NCI-H1417 treated with DMSO at 0.1 percent for 48 hours (cell line): ENCODE results near the gene PIP5K1C.

ENCODE experiments used
- DNase-seq: peaks from one replicate; lab custom pipeline; 2025; lab: John Stamatoyannopoulos, UW

Gene PIP5K1C

DNA sequence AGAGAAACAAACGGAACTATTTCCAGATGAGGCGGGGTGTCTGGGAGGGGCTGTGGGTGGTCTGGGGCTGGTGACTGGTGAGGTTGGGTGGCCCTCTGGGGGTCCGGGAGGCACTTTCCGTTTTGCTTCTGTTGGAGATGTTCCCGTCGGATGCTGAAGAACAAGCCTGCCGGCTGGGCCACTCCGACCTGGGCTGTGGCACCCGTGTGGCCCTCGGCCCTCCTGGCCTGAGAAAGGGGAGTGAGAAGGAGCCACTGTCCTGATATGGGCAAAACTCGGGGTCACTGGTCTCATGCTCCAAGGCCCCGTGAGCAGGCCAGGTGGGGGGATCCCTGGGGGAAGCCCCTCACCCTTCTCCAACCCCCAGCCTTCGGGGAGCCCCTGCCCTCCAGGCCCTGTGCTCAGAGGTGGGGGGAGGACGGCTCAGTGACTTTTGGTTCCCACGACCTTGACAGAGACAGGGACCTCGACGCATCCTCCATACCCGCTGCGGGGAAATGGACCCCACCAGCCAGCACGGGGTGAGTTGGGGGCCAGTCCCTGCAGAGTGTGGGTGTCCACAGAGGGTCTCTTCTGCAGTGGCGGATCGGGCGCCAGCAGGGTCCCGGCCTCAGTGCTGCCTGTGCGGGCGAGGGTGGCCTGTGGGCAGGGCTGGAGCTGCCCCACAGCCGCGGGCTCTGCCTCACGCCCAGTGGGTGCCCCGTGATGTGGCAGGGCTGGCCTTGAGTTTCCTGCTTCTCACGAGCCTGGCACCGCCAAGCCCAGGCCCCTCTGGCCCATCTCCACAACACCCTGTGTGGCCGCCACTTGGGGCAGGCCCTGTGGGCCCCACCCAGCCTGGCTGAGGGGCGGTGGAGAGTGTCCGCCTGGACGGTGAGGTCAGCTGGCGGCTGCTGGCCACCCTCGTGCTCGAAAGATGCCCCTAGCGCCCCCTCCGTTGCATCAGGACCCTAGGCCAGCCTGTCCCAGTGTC, 89.2 kb downstream of the PIP5K1C start:
- DNase-seq, result no peak

DNA sequence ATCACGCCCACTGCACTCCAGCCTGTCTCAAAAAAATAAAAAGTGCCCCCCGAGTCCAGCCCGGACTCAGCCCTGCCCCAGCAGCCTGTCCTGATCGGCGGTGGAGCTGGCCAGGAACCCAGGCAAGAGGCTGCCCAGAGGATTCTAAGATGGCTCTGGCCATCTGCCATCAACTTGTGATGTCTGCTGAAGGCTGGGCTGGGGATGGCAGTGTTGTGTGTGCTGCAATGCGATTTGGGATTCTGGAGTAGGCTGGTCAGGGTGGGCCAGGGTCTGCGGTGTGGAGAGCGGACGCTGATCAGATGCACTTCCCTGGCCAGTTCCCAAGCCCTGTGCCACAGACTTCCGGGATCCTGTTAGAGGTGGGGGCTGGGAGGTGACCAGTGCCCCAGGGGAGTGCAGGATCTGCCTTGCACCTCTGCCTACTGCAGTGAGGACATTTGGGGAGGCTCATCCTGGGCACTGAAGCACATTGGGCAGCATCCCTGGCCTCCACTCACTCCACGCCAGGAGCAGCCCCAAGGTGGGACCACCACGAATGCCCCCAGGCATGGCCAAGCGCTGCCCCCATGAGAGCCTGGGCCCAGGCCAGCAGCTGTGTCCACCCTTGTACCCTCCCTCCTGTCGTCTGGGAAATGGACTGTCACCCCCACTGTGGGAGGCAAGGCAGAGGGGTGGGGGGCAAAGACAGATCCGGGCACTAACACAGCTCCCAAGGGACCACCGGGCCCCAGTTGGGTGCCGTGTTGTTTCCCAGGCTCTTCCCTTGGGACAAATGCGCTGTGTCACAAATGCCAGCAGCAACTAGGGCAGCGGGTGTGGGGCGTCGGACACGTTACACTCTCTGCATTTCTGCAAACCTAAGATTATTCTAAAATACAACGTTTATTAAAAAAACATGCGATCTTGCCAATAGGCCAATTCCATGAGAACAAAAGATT, 90.2 kb downstream of the PIP5K1C start:
- DNase-seq, result no peak

DNA sequence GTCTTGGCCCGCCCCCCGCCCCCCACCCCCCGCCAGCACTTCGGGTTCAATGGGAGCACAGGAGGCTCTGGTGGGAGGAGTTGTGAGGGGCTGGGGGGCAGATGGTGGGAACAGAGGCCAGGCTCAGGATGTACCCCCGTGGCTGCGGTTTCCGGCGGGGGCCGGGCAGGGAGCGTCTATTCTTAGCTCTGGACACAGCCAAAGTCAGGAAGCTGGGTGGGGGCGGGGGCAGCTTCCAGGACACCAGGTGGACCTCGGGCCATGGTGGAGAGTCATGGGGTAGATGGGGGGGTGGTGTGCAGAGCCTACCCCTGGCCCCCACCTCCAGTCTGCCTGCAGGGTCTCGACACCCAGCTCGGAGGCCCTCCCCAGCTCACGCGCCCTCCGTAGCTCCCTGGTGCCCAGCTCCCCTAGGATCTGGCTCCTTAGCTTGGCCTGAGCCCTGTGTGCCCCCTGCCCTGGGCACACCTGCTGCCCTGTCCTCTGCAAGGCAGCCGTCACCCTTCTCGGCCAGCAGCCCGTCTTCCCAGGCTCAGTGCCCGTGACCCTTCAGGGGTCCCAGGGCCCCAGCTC, 91.4 kb downstream of the PIP5K1C start:
- no peak for DNase-seq

DNA sequence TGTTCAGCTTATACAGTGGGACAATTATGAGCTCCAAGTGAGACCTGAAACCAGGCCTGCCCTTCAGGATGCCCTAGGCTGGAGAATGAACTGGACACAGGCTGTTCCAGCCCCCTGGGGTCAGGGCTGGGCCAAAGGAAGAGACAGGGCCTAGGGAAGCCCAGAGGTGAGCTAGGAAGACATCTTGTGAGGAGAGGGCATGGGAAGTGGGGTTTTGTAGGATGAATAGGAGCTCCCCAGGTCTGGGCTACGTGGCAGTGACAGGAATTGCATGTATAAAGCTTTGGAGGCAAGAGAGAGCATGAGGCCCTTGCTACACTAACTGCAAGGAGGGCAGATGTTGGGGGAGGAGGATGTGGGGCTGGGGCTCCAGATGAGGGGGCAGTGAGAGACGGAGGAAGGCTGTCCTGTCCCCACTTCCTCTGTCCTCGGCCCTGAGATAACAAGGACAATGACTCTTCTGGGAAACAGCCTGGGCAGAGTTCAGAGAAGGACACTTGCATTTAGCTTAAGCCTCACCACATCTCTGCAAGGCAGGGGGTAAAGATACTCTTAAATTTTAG, 92.1 kb downstream of the PIP5K1C start:
- no peak for DNase-seq

DNA sequence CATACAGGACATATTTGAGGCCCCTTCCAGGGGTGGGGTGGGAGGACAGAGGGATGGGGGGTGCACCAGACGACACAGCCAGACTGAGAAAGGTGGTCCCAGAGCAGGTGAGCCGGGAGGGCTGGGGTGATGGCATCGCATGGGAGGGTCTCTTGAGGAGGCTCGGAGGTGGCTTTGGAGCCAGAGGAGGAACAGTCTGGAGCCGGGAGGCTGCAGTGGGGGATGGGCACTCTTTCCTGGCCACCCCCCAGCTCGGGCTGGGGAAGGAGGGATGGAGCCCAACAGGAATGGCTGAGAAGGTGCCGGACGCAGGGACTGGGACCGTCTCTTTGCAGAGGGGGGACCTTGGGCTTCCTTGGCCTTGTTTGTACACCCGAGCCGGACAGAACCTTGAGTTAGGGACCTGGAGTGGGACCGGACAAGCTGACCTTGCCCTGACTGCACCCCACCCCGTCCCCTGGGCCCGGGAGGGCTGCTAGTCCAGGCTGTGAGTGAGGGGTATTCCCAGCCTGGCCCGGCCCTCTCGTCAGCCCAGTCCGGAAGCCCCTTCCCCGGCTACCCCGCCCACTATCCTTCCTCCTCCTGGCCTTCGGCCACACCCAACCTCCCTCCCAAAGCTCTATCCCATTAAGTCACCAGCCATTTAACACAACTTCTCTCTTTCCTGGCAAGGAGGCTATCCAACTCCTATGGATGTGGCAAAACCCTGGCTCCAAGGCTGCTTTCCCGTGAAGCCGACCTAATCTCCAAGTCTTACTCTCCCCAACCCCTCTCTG, 92.8 kb downstream of the PIP5K1C start:
- DNase-seq, result no peak

DNA sequence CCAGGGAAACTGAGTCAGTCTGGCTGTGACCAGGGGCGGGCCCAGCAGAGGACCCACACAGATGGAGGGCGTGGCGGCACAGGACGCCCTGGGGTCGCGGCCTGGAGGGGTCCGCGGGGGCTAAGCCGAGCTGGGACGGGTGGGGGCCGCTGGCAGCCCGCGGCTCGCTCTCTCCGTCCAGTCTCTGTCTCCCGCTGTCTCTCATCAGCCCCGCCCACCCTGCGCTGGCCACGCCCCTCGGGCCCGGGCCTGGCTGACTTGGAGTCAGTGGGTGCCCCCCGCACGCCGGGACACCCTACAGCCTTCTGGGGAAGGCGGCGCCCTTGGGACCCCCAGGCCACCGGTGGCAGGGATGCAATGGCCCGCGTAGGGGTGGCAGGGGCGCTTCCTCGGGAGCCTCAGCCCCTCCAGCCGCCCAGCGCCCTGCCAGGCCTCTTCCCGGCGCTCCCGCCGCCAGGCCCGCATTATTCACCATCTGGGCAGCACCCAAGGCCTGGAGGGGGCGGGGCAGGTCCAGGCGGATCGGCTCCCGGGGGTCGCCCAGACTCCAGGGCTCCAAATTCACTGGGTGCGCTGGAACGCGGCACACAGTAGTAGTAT, 93.5 kb downstream of the PIP5K1C start, which contains the start of gene TBXA2R:
Gene TBXA2R, minus strand, starts transcription at position 186 of the 600 bp plus-strand sequence. CDS start 6,241 bp downstream, outside the sequence.
- no peak for DNase-seq

DNA sequence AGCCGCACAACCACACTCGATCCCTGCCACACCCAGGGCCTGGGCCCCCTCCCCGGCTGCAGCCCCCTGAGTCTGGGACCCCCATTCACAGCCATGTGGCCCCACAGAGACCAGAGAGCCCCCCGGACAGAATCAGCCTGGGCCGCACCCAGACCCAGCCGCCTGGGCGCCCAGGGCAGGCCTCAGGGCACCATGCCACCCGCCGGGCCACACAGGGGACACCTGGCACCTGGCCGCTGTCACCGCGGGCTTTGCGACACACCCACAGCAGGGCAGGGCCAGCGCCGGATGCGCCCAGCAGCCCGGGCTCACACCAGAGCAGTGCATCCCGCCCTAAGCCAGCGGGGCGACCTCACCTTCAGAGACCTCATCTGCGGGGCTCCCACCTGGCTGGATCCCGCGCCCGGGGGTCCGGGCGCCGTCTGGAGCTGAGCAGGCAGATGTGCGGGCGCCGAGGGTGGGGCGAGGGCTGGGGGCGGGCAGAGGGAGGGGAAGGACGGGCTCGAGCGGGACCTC, 94.0 kb downstream of the PIP5K1C start:
- no peak for DNase-seq

DNA sequence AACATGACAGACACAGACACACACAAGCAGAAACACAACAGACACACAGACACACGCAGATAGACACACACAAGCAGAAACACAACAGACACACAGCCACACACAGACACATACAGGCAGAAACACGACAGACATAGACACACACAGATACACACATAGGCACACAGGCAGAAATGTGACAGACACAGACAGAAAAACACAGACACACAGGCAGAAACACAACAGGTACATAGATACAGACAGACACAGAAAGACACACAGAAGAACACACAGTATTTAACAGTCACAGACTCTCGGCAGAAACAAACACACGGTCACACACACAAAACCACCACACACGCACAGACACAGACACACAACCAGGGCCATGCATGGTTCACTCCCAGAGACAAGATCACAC, 94.5 kb downstream of the PIP5K1C start:
- no peak for DNase-seq

DNA sequence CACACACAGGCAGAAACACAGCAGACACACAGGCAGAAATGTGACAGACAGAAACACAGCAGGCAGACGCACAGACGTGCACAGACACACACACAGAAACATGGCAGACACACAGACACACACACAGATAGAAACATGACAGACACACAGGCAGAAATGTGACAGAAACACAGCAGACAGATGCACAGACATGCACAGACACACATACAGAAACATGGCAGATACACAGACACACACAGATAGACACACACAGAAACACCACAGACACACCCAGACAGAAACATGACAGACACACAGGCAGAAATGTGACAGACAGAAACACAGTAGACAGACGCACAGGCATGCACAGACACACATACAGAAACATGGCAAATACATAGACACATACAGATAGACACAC, 94.9 kb downstream of the PIP5K1C start:
- no peak for DNase-seq

DNA sequence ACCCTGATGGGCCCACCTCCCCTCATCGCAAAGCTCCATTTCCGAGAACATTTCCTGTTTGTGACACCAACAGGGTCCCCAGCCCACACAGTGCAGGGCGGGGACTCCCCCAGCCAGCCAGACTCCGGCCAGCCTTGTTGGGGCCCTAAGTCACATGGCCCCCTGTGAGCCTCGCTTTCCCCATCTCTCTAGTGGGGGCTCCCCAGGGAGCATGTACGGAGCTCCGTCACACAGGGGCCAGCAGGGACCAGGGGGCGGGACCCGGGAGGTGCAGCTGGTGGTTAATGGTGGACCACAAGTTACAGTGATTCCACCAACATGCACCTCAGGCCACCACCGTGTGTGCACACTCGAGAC, 95.3 kb downstream of the PIP5K1C start:
- no peak for DNase-seq

DNA sequence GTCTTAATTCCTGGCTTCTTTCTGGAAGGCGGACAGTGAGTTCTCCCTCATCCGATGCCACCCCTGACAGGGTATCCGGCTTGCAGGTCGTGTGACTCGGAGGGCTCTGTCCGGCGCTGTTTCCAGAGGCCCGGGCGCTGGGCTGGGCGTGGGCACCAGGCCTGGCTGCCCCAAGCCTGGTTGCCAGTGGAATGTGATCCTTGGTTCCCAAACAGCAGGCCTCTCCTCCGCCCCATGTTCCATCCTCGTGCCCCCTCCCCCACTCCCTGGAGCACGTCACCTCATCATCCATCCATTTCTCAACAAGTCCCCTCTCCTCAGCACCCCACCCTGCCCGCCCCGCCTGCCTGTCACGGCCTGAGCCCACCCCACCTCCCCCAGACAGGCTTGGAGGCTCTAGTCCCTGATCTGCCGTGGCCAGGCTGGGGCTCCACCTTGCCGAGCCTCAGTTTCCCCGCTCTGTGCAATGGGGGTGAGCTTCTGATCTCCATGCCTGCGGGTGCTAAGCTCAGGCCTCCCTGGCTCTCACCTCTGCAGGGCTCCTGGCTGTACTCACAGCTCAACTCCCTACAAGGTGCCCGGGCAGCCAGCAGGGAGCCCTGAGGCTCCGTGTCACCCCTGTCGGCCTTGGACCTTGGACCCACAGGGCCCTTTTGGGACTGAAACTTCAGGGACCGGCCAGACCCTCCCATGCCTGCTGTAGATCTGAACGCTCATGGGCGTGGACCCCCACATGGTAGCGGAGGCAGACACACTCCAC, 95.9 kb downstream of the PIP5K1C start:
- DNase-seq, result no peak

DNA sequence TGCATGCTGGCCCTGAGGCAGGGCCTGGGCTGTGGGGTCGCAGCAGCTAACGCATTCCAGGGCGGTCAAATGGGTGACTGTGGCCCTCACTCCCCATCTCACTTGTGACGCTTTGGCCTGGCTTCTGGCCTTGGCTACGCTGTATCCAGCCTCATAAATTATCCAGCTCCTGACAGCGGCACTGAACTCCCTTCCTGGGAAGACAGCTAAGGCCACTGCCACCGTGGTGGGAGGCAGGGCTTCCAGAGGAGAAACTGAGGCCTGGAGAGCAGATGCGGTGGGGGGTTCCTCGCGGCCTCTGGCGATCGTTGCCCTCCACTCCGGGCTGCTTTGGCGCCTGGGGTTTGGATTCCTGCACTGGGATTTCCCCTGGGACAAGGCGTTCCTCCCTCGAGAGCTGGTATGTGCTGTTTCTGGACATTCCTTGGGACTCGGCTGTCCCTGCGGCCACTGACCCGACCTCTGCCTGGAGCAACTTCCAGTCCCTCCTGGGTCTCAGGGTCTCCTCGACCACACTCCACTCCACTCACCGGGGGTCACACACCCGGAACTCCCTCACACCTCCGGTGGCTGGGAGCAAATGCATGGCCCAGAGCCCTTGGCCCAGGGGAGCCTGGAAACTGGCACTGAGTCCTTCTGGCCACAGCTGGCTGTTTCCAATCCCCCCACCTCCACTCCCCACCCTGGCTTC, 97.0 kb downstream of the PIP5K1C start:
- DNase-seq, result no peak

DNA sequence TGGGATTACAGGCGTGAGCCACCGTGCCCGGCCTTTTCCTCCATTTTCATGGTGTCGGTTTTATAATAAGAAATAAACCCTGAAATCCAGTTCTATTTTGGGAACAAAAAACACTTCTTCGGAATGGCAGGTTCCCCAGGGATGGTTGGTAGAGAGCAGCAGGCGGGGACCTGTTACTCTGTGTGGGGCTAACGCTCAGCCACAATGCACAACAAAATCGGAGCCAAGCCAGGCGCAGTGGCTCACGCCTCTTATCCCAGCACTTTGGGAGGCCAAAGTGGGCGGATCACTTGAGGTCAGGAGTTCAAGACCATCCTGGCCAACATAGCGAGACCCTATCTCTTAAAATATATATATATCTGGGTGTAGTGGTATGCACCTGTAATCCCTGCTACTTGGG, 99.2 kb downstream of the PIP5K1C start:
- no peak for DNase-seq

DNA sequence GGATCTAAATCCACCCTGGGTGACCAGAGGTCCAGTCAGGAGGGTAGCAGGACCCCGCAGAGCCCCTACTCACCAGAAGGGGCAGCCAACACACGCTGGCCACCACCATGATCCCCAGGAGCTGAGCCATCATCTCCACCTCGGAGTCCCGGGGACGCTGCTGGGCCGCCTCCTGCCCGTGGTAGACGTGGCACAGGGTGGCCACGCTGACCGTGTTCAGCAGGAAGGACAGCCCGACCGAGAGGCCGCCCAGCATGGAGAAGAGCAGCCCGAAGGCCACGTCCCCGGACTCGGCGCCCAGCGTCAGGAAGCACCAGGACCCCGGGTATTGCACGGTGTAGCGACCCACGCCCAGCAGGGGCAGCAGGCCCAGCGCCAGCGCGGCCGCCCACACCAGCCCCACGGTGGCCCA, 100.5 kb downstream of the PIP5K1C start:
- no peak for DNase-seq

DNA sequence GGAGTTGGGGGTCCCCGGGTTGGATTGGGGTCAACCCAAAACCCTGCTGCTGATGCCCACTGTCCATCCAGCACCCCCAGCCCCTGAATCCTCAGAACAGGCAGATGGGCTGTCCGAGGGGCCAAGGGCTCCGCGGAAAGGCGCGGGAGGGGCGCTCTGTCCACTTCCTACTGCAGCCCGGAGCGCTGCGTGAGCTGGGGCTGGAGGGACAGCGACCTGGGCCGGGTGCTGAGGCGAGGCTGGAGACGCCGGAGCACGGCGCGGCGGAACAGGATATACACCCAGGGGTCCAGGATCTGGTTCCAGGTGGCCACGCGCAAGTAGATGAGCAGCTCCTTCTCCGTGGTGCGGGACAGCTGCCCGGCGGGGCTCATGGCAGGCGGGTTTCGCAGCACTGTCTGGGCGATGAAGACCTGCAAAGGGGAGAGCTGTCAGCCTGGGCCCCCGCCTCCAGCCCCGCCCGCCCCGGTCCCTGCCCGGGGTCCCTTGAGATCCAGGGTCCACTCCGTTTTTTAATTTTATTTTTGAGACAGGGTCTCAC, 104.7 kb downstream of the PIP5K1C start:
- DNase-seq, result no peak

DNA sequence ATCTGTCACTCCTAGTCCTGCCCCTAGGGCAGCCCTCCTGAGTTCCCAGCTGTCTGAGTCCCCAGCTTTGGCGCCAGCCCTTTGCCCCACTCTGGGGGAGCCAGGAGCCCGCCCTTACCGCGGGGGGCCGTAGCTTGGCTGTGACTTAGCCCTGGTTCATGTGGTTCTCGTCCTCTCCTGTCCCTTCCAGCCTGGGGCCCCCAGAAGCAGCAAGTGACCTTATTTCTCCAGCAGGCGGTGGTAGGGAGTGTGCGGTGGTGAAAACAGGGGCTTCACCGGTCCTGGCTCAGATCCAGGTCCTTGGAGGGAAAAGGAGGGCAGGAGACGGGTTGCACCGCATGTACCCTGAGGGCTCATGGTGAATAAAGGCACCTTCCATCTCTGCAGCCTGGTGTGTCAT, 107.1 kb downstream of the PIP5K1C start:
- DNase-seq, result no peak

DNA sequence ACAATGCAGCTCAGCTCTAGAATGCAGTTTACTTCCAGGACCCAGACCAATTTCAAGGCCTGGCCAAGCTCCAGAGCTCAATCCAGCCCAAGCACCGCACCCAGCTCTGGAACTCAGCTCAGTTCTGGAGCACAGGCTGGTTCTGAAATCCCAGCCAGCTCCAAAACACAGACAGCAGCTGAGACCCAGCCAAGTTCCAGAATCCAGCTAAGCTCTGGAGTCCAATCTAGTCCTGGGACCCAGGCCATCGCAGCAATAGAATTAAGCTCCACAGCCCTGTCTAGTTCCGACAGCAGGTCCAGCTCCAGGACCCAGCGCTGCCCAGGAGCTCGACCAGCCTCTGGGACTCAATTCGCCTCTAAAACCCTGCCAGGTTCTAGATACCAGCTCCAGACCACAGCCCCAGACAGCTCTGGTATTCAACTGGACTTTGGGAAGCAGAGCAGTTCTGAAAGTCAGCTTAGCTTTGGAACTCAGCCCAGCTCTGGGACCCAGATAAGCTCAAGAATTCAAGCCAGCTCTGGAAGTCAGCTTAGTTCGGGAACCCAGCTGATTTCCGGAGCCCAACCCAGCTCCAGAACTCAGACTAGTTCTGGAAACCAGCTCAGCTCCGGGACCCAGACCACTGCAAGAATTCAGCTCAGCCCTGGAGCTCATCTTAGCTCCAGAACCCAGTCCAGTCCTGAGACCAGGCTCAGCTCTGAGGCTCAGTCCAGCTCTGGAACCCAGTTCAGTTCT, 108.2 kb downstream of the PIP5K1C start:
- no peak for DNase-seq

DNA sequence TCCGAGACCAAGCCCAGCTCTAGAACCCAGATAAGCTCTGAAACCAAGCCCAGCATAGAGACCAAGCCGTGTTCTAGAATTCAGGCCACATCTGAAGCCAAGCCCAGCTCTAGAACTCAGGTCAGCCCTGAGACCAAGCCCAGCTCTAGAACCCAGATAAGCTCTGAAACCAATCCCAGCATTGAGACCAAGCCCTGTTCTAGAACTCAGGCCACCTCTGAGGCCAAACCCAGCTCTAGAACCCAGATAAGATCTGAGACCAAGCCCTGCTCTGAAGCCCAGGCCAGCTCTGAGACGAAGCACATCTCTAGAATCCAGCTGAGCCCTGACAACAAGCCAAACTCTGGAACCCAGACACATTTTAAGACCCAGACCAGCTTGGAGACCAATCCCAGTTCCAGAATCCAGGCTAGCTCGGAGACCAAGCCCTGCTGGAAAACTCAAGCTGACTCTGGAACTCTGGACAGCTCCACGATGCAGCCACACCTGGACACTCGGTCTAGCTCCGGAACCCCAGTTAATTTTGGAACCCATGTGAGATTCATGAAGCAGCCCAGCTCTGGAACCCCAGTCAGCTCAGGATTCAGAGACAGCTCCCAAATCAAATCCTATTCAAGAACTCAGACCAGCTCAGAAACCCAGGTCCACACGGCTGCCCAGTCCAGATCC, 109.1 kb downstream of the PIP5K1C start:
- no peak for DNase-seq
